GM21447 (cell line): ENCODE results near the gene INTS2.
"Not testable (repeated sequence)": the region's sequence is repeated elsewhere in the genome, so short reads cannot be mapped to it uniquely, and the experiment has no call there.

Experiments used
- ATAC-seq: cut with Tn5 transposase; IDR thresholded peaks from one replicate; pipeline ENCODE4 v1.9.1; 2021; ENCODE audit not compliant: unreplicated experiment

The INTS2 gene, protein sequence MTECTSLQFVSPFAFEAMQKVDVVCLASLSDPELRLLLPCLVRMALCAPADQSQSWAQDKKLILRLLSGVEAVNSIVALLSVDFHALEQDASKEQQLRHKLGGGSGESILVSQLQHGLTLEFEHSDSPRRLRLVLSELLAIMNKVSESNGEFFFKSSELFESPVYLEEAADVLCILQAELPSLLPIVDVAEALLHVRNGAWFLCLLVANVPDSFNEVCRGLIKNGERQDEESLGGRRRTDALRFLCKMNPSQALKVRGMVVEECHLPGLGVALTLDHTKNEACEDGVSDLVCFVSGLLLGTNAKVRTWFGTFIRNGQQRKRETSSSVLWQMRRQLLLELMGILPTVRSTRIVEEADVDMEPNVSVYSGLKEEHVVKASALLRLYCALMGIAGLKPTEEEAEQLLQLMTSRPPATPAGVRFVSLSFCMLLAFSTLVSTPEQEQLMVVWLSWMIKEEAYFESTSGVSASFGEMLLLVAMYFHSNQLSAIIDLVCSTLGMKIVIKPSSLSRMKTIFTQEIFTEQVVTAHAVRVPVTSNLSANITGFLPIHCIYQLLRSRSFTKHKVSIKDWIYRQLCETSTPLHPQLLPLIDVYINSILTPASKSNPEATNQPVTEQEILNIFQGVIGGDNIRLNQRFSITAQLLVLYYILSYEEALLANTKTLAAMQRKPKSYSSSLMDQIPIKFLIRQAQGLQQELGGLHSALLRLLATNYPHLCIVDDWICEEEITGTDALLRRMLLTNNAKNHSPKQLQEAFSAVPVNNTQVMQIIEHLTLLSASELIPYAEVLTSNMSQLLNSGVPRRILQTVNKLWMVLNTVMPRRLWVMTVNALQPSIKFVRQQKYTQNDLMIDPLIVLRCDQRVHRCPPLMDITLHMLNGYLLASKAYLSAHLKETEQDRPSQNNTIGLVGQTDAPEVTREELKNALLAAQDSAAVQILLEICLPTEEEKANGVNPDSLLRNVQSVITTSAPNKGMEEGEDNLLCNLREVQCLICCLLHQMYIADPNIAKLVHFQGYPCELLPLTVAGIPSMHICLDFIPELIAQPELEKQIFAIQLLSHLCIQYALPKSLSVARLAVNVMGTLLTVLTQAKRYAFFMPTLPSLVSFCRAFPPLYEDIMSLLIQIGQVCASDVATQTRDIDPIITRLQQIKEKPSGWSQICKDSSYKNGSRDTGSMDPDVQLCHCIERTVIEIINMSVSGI

DNA sequence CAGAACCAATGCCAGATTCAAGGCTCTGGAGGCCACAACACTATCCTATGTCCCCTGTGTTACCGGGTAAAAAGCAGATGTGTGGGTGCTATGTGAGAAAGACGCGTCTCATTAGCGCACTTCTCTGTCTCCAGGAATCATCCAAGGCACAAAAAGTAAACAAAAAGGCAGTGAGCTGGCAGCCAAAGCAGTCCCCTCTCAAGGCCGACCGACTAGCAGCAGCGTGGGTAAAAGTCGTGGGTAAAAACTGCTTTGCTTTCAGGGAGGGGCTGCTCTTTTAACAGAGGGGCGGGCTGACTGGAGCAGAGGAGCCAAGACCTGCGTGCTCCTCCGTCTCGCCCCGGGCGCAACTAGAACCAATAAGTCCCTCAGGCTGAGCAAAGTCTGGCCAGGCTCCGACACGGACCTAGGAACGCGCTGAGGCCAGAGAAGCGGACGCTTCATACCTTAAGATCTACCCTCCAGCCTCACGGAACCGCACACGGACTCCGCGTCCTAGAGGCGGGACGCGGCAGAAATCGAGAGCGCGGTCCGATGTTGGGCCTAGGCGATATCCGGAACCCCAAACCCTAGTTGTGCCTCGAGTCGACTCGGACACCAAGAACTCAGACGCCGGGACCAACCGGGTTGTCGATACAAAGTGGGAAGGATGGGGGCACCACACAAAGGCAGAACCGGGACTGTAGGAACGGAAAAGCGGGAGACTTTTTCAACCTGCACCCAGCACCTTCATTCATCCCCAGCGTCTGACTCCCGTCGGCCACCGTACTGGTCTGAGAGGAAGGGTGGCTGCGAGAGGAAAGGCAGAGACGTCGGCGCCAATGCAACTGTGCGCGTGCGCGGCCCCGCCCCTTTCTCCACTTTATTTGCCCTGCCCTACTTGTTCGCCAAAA is at the start of gene INTS2:
INTS2 (minus strand) TSS at position 775 of the 893 bp plus-strand sequence. CDS start 1,338 bp downstream, outside the sequence.
- peak; percentile 78 for ATAC-seq

DNA sequence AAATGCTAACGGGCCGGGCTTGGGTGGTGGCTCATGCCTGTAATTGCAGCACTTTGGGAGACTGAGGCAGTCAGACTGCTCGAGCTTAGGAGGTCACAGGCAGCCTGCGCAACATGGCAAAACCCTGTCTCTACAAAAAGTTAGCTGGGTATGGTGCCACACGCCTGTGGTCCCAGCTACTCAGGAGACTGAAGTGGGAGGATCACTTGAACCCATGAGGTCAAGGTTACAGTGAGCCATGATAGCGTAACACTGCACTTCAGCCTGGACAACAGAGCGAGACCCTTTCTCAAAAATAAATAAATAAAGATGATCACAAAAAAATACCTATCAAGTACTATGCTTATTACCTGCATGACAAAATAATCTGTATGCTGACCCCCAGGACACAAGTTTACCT is 46.3 kb upstream of the INTS2 start:
- ATAC-seq = no peak

- no peak for ATAC-seq
Observed at GRCh38 chr17:61972311-61972710, 44.5 kb upstream of the INTS2 start.

DNA sequence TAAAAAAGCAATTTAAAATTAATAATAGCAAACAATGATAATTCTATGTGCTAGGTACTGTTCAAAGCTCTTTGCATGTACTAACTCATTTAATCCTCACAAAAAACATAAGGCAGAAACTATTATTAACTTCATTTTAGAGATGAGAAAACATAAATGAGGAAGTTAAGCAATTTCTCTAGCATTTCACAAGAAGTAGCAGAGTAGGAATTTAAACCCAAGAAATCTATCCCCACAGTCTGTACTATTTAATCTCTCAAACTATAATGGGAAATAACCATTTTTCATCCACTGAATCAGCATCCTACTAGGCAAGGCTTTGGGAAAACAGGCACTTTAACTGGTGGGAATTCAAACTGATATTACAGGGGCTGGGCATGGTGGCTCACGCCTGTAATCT is 42.2 kb upstream of the INTS2 start:
- ATAC-seq = no peak

DNA sequence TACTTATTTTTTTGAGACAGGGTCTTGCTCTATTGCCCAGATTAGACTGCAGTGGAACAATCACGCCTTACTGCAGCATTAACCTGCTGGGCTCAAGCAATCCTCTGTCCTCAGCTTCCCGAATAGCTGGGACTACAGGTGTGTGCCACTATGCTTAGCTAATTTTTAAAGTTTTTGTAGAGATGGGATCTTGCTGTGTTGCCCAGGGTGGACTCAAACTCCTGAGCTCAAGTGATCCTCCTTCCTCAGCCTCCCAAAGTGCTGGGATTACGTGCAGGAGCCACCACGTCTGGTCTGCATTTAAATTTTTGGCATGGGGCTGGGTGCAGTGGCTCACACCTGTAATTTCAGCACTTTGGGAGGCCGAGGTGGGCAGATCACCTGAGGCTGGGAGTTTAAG is 41.0 kb upstream of the INTS2 start:
- ATAC-seq = no peak

DNA sequence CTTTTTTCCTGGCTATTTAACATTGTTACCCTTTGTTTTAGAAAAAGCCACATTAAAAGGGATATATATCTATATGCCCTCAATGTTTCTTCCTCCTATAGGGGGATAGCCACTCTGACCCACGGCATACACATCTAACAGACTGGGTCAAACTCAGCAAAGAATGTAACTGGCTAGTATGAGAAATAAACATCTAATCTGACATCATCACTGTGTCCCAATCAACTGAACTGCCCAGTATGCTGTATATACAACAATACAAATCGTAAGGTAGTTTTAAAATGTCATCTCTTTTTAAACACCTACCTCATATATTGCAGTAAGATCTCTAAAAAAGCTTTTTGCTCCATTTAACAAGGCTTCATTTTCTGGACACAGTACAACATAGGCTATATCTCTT is 39.9 kb upstream of the INTS2 start:
- no peak for ATAC-seq

DNA sequence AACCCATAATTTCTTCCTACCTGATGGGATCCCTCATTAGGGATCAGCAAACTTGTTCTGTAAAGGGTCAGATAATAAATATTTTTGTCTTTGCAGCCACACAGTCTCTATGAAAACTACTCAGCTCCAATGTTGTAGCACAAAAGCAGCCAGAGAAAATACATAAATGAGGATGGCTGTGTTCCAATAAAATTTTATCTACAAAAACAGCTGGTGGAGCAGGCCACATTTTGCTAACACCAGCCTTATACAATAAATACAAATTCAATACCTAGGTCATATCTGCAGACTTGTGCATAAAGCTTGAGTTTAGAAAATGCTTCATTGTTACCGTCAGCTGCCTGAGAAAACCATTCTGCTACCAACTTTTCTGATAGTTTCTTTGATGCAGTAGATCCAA is 38.4 kb upstream of the INTS2 start:
- ATAC-seq = no peak

DNA sequence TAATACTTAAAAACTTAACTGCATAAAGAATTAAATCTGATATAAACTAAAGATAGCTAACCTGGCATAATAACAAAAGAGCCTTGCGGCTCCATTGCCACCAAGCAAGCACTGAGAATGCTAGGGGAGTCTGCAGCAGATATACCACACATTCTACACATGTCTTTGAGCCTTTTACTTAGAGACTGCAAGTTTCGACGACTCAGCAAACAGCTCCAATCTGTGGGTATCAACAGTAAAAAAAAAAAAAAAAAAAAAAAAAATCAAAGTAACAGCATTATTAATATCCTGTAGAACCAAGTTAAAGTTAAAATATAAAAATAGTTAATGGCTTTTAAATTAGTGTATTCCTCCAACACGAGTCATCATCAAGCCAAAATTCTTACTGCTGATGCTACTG is 27.8 kb upstream of the INTS2 start:
- ATAC-seq = no peak

- no peak for ATAC-seq
Observed at GRCh38 chr17:61947367-61948078, 19.7 kb upstream of the INTS2 start.

GRCh38 chr17:61946359-61946758 is 18.6 kb upstream of the INTS2 start:
- no peak for ATAC-seq

DNA sequence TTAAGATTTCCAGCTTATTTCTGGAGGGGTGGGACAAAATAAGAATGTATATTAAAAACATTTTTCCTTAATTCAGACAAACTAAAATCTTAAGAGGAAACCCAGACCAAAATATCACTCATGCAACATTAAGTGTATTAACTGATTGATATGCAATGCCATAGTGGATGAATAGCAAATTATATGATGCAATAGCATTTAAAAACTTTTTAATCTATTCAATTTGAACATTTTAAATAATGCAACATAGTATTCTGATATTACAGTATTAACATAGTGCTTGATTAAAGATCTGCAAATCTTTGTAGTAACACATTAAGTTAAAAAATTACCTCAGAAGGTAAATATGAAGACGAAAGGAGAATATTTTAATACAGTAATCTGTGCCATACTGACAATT is 15.3 kb upstream of the INTS2 start:
- ATAC-seq = no peak

GRCh38 chr17:61942085-61942484 is 14.3 kb upstream of the INTS2 start:
- ATAC-seq = no peak

DNA sequence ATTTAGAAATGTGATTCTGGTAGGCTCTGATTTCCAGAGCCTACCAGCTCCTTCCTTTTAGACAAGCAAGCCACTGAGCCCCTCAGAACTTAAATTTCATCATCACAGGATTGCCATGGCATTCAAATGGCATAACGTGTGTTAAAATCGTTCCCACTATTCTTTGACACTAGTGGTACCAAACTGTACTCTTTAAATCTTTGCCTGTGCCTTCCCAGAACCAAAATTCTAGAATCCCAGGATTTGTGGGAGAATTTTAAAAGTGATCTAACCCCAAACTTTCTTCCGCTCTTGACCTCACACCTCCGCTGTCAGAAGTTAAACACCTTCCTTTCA is 287 bp upstream of the INTS2 start:
- ATAC-seq = peak; percentile 7

DNA sequence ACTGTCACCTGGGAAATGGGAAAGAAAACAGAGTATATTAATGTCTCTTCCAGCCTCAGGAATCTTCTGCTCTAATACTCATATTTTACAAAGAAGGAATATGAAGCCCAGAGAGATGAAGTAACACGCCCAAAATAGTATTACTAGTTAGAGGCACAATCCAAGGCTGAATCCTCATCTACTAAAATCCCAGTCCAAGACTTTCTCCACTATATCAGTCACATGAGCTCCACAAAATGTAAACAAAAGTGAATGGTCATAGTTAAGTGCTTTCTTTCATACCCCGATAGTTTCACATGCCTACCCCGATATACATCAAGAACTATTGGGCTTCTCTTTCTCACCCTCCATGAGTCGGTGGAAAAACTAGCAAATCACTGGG is 965 bp downstream of the INTS2 start:
- ATAC-seq = peak; percentile 16

GRCh38 chr17:61915162-61915561 is 12.6 kb downstream of the INTS2 start:
- ATAC-seq = not testable (repeated sequence)

- ATAC-seq = no peak
Observed at GRCh38 chr17:61908292-61909037, 19.3 kb downstream of the INTS2 start.

DNA sequence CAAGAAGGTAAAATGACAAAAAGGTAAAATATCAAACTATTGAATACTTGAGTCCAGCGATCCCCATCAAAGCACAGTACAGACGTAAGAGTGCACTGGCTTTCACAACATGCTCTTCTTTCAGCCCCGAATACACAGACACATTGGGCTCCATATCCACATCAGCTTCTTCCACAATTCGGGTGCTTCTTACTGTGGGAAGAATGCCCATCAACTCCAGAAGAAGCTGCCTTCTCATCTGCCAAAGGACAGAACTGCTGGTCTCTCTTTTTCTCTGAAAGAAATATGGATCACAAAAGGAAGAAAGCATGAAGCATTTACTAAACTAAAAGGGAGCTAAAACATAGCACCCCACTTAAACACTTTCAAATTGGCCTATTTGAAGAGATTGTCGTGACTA is 20.4 kb downstream of the INTS2 start:
- no peak for ATAC-seq

DNA sequence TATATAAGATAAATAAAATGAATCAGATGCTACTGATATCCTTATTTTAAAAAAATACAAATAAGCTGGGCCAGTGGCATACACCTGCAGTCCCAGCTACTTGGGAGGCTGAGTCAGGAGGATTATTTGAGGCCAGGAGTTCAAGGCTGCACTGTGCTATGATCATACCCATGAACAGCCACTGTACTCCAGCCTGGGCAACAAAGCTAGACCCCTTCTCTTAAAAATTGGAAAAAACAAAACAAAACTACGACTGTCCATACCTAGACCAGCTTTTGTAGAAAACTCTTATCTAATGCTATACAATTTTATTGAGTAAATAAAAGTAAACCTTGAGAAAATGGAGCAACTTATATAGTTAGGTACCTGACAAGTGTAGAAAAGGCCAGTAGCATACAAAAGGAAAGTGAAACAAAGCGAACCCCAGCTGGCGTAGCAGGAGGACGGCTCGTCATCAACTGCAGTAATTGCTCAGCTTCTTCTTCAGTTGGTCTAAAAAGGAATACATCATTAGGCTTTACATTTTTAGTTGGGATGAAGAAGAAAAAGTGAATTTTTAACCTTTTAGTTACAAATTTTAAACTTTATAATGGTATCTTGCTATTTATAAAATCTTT is 23.6 kb downstream of the INTS2 start:
- ATAC-seq = no peak

DNA sequence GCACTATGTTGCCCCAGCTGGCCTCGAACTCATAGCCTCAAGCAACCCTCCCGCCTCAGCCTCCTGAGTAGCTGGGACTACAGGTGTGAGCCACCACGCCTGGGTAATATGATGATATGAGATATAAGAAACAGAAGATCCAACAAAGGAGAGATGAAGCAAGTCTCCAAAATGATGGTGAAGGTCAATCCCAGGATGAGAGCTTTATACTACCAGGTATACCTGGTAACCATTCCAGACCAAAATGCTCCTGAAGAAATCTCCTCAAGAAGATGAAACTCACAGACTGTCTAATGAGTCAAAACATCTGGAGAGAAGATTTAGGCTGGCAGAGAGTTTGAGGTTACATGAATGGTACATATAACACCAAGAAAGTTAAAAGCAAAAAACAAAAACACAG is 24.5 kb downstream of the INTS2 start:
- no peak for ATAC-seq
